WTC11 (cell line): ENCODE measurements around the gene TEX54. TPM values are rescaled to one million over a fixed set of nuclear protein-coding genes. Genes with fewer than 3 reads are reported as not detected.

Experiments used
- ATAC-seq: fragments of 200-7000 bp; cut with Tn5 transposase; 2 replicates; pipeline ENCODE4 v1.10.0; 2021; ENCODE audit warnings: mild to moderate bottlenecking, moderate library complexity
- CTCF ChIA-PET: fragments of 300-600 bp; sonication (Branson Sonifier 250); formaldehyde crosslinking; loops from one replicate; lab custom pipeline; 2021; ENCODE audit warnings: antibody characterized with exemption; lab: Charles Lee
- POLR2A ChIA-PET: fragments of 350-600 bp; sonication (Branson Sonifier 250); formaldehyde crosslinking; loops from one replicate; lab custom pipeline; 2021; ENCODE audit warnings: antibody characterized with exemption; lab: Charles Lee
- DNase-seq: peaks from one replicate; pipeline ENCODE4 v3.0.0; 2021; ENCODE audit warnings: low spot score
- H3K27ac Mint-ChIP-seq: 2 replicates; pipeline ENCODE4 v1.8.0; 2021; ENCODE audit warnings: mixed read lengths
- H3K27me3 Mint-ChIP-seq: 2 replicates; pipeline ENCODE4 v1.8.0; 2021; ENCODE audit warnings: low read depth, mild to moderate bottlenecking, moderate library complexity, mixed read lengths
- H3K36me3 Mint-ChIP-seq: 2 replicates; pipeline ENCODE4 v1.8.0; 2021; ENCODE audit warnings: mixed read lengths
- H3K4me1 Mint-ChIP-seq: 2 replicates; pipeline ENCODE4 v1.8.0; 2022; ENCODE audit warnings: mixed read lengths
- H3K4me3 Mint-ChIP-seq: 2 replicates; pipeline ENCODE4 v1.8.0; 2021; ENCODE audit warnings: mild to moderate bottlenecking, moderate library complexity, mixed read lengths
- H3K9me3 Mint-ChIP-seq: 2 replicates; pipeline ENCODE4 v1.8.0; 2021; ENCODE audit warnings: mixed read lengths
- ARID4B ChIP-seq: sonication (generic); formaldehyde crosslinking; IDR thresholded peaks from 2 replicates; pipeline ENCODE4 v1.8.0; 2023; ENCODE audit warnings: missing genetic modification reagents, mild to moderate bottlenecking, borderline replicate concordance
- ATF2 ChIP-seq: sonication (generic); formaldehyde crosslinking; IDR thresholded peaks from 2 replicates; pipeline ENCODE4 v1.8.1; 2022; ENCODE audit warnings: low read depth, missing genetic modification reagents, borderline replicate concordance
- E2F4 ChIP-seq: sonication (generic); formaldehyde crosslinking; IDR thresholded peaks from 2 replicates; pipeline ENCODE4 v1.8.1; 2022; ENCODE audit warnings: low read depth, mild to moderate bottlenecking, moderate library complexity, missing genetic modification reagents, borderline replicate concordance
- ESRRA ChIP-seq: sonication (generic); formaldehyde crosslinking; IDR thresholded peaks from 2 replicates; pipeline ENCODE4 v1.8.1; 2022; ENCODE audit warnings: mild to moderate bottlenecking, missing genetic modification reagents, borderline replicate concordance
- FOXP1 ChIP-seq: sonication (generic); formaldehyde crosslinking; IDR thresholded peaks from 2 replicates; pipeline ENCODE4 v1.8.0; 2022; ENCODE audit warnings: missing genetic modification reagents, mild to moderate bottlenecking, moderate library complexity, borderline replicate concordance
- MYBL2 ChIP-seq: sonication (generic); formaldehyde crosslinking; IDR thresholded peaks from 2 replicates; pipeline ENCODE4 v1.8.1; 2023; ENCODE audit warnings: mild to moderate bottlenecking, moderate library complexity, missing genetic modification reagents
- NFYB ChIP-seq: sonication (generic); formaldehyde crosslinking; conservative IDR thresholded peaks from 2 replicates; pipeline ENCODE4 v1.8.0; 2022; ENCODE audit warnings: low read depth, missing genetic modification reagents
- NR3C1 ChIP-seq: sonication (generic); formaldehyde crosslinking; conservative IDR thresholded peaks from 2 replicates; pipeline ENCODE4 v1.8.1; 2023; ENCODE audit warnings: low read depth, mild to moderate bottlenecking, missing genetic modification reagents
- OVOL2 ChIP-seq: fragments of 250-450 bp; sonication (Bioruptor Pico); IDR thresholded peaks from 2 replicates; pipeline ENCODE4 v1.9.0; 2021; ENCODE audit warnings: mild to moderate bottlenecking, borderline replicate concordance
- PRDM15 ChIP-seq: sonication (generic); formaldehyde crosslinking; IDR thresholded peaks from 2 replicates; pipeline ENCODE4 v1.8.0; 2022; ENCODE audit warnings: missing genetic modification reagents
- PREB ChIP-seq: sonication (generic); formaldehyde crosslinking; IDR thresholded peaks from 2 replicates; pipeline ENCODE4 v1.8.1; 2022; ENCODE audit warnings: mild to moderate bottlenecking, missing genetic modification reagents, moderate library complexity, borderline replicate concordance
- TCF7 ChIP-seq: sonication (generic); formaldehyde crosslinking; IDR thresholded peaks from 2 replicates; pipeline ENCODE4 v1.8.0; 2022; ENCODE audit warnings: mild to moderate bottlenecking, low read depth, missing genetic modification reagents, moderate library complexity
- ZNF219 ChIP-seq: sonication (generic); formaldehyde crosslinking; IDR thresholded peaks from 2 replicates; pipeline ENCODE4 v1.8.0; 2023; ENCODE audit warnings: missing genetic modification reagents, mild to moderate bottlenecking, borderline replicate concordance
- ZNF281 ChIP-seq: sonication (generic); formaldehyde crosslinking; IDR thresholded peaks from 2 replicates; pipeline ENCODE4 v1.8.0; 2023; ENCODE audit warnings: mild to moderate bottlenecking, missing genetic modification reagents
- ZNF425 ChIP-seq: fragments of 250-450 bp; sonication (Bioruptor Pico); conservative IDR thresholded peaks from 2 replicates; pipeline ENCODE4 v1.9.0; 2021; ENCODE audit warnings: mild to moderate bottlenecking
- total RNA-seq: library from RNA; stranded (reverse); gene quantifications from 3 replicates; pipeline ENCODE4 v1.2.3, GENCODE V29; 2021

TEX54 gene
- total RNA-seq, 1 experiment from 2014 or later = not detected

GRCh38 chr11:62791501-62792201 is 41.0 kb downstream of the TEX54 start, which contains the start of gene TMEM223 (continued):
- TF ChIP-seq E2F4 (CRISPR knock-in tag) = no peak
- no peak for TF ChIP-seq ZNF425 (CRISPR knock-in tag)
- TF ChIP-seq NR3C1 (CRISPR knock-in tag) = no peak
- TF ChIP-seq MYBL2 (CRISPR knock-in tag) = no peak; the same call in 1 of the 2 replicates
- TF ChIP-seq ESRRA (CRISPR knock-in tag) = peak; percentile 84

GRCh38 chr11:62789576-62789975 is 43.1 kb downstream of the TEX54 start:
- TF ChIP-seq PRDM15 (CRISPR knock-in tag) (no peak), ZNF219 (CRISPR knock-in tag) (no peak), TCF7 (no peak), PREB (CRISPR knock-in tag) (no peak), OVOL2 (CRISPR knock-in tag) (no peak), FOXP1 (CRISPR knock-in tag) (no peak), ZNF281 (CRISPR knock-in tag) (no peak), NFYB (CRISPR knock-in tag) (no peak), ATF2 (CRISPR knock-in tag) (no peak), ARID4B (CRISPR knock-in tag) (no peak)
- Mint-ChIP-seq H3K4me1 (peaks cover 37% of the 10 kb centered on the region), H3K36me3 (peaks cover 34% of the 10 kb centered on the region), H3K4me3 (peak overlapping the region; percentile 91), H3K27me3 (no peaks in the 10 kb centered on the region; the same call in 1 of the 2 replicates), H3K9me3 (no peaks in the 10 kb centered on the region), H3K27ac (peak overlapping the region; percentile 94)
- CTCF ChIA-PET = interaction anchor here (0.6 to 4.6 kb wide), 6 partner anchors 20 to 231 kb away, joined by 3 to 44 read pairs (median 4); partner anchors contain the start of genes HNRNPUL2, STX5, TEX54 and TTC9C
- POLR2A ChIA-PET = interaction anchor here (1.0 to 1.4 kb wide), 3 partner anchors 52 to 82 kb away, joined by 3 to 5 read pairs (median 4); partner anchors contain the start of gene GNG3
- ATAC-seq (no peak), DNase-seq (no peak)
